Uterus (tissue), 4 donors: ENCODE measurements around the gene KIF15. TPM values are rescaled to one million over a fixed set of nuclear protein-coding genes. Genes with fewer than 3 reads are reported as not detected.
"Not testable (repeated sequence)": the region's sequence is repeated elsewhere in the genome, so short reads cannot be mapped to it uniquely, and the experiment has no call there.

Experiments
- DNase-seq, 2 donors: peaks; one replicate each; pipeline ENCODE4 v3.0.0-alpha.2; 2019 to 2020
- H3K27ac ChIP-seq, 2 donors: fragments of 200-600 bp; sonication (generic); 1 replicate in 1 of 2; 2 replicates in 1 of 2; pipeline ENCODE4 v1.5.1; 2016 to 2018
- H3K27me3 ChIP-seq, 2 donors: fragments of 200-600 bp; sonication (generic); one replicate each; pipeline ENCODE4 v1.5.1; 2018 to 2019; ENCODE audit warnings: control low read depth in 1 of 2
- H3K36me3 ChIP-seq, 2 donors: fragments of 200-600 bp; sonication (generic); one replicate each; pipeline ENCODE4 v1.5.1; 2019; ENCODE audit warnings: control low read depth in 1 of 2
- H3K4me1 ChIP-seq, 2 donors: fragments of 200-600 bp; sonication (generic); one replicate each; pipeline ENCODE4 v1.5.1; 2018 to 2019; ENCODE audit warnings: control low read depth in 1 of 2
- H3K4me3 ChIP-seq, 2 donors: fragments of 200-600 bp; sonication (generic); 1 replicate in 1 of 2; 2 replicates in 1 of 2; pipeline ENCODE4 v1.5.1; 2018 to 2019; ENCODE audit warnings: mild to moderate bottlenecking in 1 of 2
- H3K9me3 ChIP-seq, 2 donors: fragments of 200-600 bp; sonication (generic); one replicate each; pipeline ENCODE4 v1.5.1; 2019; ENCODE audit warnings: control low read depth in 1 of 2
- CTCF ChIP-seq, 4 experiments: fragments of 200-600 bp in 2 of 4; fragments of 450-650 bp in 2 of 4; sonication (generic) in 2 of 4; IDR thresholded peaks; one replicate each; pipeline ENCODE4 v1.5.1; 2016 to 2019; ENCODE audit warnings: antibody characterized with exemption in 4 of 4, mild to moderate bottlenecking in 2 of 4, moderate library complexity in 1 of 4
- POLR2A ChIP-seq, 2 donors: fragments of 450-650 bp; IDR thresholded peaks; one replicate each; pipeline ENCODE4 v1.6.1; 2016; ENCODE audit warnings: antibody characterized with exemption in 2 of 2, mild to moderate bottlenecking in 1 of 2, moderate library complexity in 1 of 2
- intact Hi-C: fragments of 100-400 bp; cut with DNase I; formaldehyde crosslinking; loops from one replicate; pipeline ENCODE4 v1.15.1; 2023; ENCODE audit warnings: low total_unique reads
- total RNA-seq, 4 donors: library from RNA; depleted of rRNA in 3 of 4; stranded (reverse); fragments of >200 nt in 3 of 4; gene quantifications; one replicate each; pipeline versions ENCODE4 v1.1.0 to v1.2.4, GENCODE V29; 2014 to 2023
- donor health status: DM: yes; HTN: yes; CAD: no.

KIF15 gene
- total RNA-seq, 4 donors from 2014 or later, result 0.51 to 14.7 (median 2.0) TPM

GRCh38 chr3:44833394-44833793, 71.8 kb downstream of the KIF15 start:
- Histone ChIP-seq H3K9me3 (no peaks in the 10 kb centered on the region), H3K27ac (no peak overlapping the region), H3K4me1 (no peaks in the 10 kb centered on the region), H3K36me3 (no peaks in the 10 kb centered on the region), H3K4me3 (no peak overlapping the region), H3K27me3 (no peaks in the 10 kb centered on the region)
- intact Hi-C loops, result no loop called here
- no peak for TF ChIP-seq CTCF (IDR thresholded peaks at IDR 0.05)
- no peak for TF ChIP-seq POLR2A (IDR thresholded peaks at IDR 0.05)
- DNase-seq, result no peak

GRCh38 chr3:44835684-44836083, 74.1 kb downstream of the KIF15 start:
- no peak for DNase-seq
- no peak overlapping the region for H3K4me3 ChIP-seq
- no peaks in the 10 kb centered on the region for H3K9me3 ChIP-seq
- no peaks in the 10 kb centered on the region for H3K36me3 ChIP-seq
- H3K27ac ChIP-seq, result no peak overlapping the region
- H3K27me3 ChIP-seq, result no peaks in the 10 kb centered on the region
- intact Hi-C loops, result no loop called here
- no peaks in the 10 kb centered on the region for H3K4me1 ChIP-seq
- TF ChIP-seq POLR2A (IDR thresholded peaks at IDR 0.05) (no peak), CTCF (IDR thresholded peaks at IDR 0.05) (no peak)

GRCh38 chr3:44842376-44842775, 80.8 kb downstream of the KIF15 start:
- no peaks in the 10 kb centered on the region for H3K9me3 ChIP-seq
- intact Hi-C loops, result no loop called here
- TF ChIP-seq POLR2A (IDR thresholded peaks at IDR 0.05), result no peak
- TF ChIP-seq CTCF (IDR thresholded peaks at IDR 0.05), result no peak
- no peak overlapping the region for H3K4me3 ChIP-seq
- no peaks in the 10 kb centered on the region for H3K27me3 ChIP-seq
- H3K4me1 ChIP-seq, result no peaks in the 10 kb centered on the region
- no peak for DNase-seq
- no peaks in the 10 kb centered on the region for H3K36me3 ChIP-seq
- H3K27ac ChIP-seq, result no peak overlapping the region

- no peak overlapping the region for H3K4me3 ChIP-seq
- H3K4me1 ChIP-seq, result no peaks in the 10 kb centered on the region
- peak overlapping the region; percentile 41 to 42 for H3K27ac ChIP-seq
- no peaks in the 10 kb centered on the region for H3K27me3 ChIP-seq
- no peak for TF ChIP-seq POLR2A (IDR thresholded peaks at IDR 0.05)
- no peak for TF ChIP-seq CTCF (IDR thresholded peaks at IDR 0.05)
- no peaks in the 10 kb centered on the region for H3K9me3 ChIP-seq
- no peaks in the 10 kb centered on the region for H3K36me3 ChIP-seq
- intact Hi-C loops, result no loop called here
- peak; percentile 25 to 27 for DNase-seq
Observed at GRCh38 chr3:44845528-44846520, 84.2 kb downstream of the KIF15 start.

- no peaks in the 10 kb centered on the region for H3K36me3 ChIP-seq
- TF ChIP-seq CTCF (IDR thresholded peaks at IDR 0.05) (no peak), POLR2A (IDR thresholded peaks at IDR 0.05) (no peak)
- no peak overlapping the region for H3K27ac ChIP-seq
- H3K4me3 ChIP-seq, result no peak overlapping the region
- H3K9me3 ChIP-seq, result no peaks in the 10 kb centered on the region
- intact Hi-C loops, result no loop called here
- no peaks in the 10 kb centered on the region for H3K27me3 ChIP-seq
- DNase-seq, result no peak
- no peaks in the 10 kb centered on the region for H3K4me1 ChIP-seq
Observed at GRCh38 chr3:44848634-44849033, 87.0 kb downstream of the KIF15 start.

GRCh38 chr3:44856663-44857062, 95.1 kb downstream of the KIF15 start:
- H3K4me1 ChIP-seq, DNase-seq, H3K27me3 ChIP-seq, H3K27ac ChIP-seq, H3K36me3 ChIP-seq, intact Hi-C loops, H3K9me3 ChIP-seq, H3K4me3 ChIP-seq: not testable (repeated sequence)
